Measurements from ENCODE around the gene LPAR1.

LPAR1 gene

DNA sequence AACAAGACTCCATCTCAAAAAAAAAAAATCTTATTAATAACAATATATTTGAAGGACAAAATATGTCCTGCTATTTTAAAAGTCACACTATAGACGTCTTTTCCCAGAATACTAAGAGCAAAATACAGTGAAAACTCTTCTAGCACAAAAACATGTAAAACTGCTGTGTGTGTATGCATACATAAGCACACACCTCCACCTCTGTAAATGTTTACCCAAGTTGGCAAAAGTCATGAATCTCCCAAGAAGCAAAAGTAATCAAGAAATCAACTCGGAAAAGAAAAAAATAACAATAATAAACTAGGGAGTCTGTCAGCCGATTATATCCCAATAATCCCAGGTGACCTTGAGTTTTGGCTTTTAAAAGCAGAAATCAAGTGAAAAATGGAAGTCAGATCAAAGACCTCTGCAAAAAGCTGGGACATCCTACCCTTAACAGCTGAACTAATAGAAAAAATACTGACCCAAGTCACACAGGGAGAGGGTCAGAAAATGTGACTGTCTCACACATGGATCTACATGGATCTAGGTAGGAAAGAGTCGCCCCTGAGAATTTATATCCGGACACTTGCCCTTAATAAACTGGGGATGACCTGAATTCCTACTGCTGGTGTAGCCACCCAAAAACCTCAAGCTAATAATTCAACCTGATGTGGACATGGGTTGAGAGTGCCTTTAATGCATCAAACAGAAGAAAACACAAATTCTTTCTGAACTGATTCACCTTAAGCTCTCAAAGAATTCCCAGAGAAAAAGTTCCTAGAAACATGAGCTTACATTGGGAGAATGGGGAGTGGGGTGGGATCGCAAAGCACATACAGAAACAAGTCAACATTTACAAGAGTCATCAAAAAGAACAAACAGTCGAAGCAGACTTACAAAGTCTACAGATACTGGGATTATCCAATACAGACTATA lies 29.9 kb downstream of the LPAR1 start:
- TF ChIP-seq, protein P1, sequence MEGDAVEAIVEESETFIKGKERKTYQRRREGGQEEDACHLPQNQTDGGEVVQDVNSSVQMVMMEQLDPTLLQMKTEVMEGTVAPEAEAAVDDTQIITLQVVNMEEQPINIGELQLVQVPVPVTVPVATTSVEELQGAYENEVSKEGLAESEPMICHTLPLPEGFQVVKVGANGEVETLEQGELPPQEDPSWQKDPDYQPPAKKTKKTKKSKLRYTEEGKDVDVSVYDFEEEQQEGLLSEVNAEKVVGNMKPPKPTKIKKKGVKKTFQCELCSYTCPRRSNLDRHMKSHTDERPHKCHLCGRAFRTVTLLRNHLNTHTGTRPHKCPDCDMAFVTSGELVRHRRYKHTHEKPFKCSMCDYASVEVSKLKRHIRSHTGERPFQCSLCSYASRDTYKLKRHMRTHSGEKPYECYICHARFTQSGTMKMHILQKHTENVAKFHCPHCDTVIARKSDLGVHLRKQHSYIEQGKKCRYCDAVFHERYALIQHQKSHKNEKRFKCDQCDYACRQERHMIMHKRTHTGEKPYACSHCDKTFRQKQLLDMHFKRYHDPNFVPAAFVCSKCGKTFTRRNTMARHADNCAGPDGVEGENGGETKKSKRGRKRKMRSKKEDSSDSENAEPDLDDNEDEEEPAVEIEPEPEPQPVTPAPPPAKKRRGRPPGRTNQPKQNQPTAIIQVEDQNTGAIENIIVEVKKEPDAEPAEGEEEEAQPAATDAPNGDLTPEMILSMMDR (IDR thresholded peaks at IDR 0.05): no peak

DNA sequence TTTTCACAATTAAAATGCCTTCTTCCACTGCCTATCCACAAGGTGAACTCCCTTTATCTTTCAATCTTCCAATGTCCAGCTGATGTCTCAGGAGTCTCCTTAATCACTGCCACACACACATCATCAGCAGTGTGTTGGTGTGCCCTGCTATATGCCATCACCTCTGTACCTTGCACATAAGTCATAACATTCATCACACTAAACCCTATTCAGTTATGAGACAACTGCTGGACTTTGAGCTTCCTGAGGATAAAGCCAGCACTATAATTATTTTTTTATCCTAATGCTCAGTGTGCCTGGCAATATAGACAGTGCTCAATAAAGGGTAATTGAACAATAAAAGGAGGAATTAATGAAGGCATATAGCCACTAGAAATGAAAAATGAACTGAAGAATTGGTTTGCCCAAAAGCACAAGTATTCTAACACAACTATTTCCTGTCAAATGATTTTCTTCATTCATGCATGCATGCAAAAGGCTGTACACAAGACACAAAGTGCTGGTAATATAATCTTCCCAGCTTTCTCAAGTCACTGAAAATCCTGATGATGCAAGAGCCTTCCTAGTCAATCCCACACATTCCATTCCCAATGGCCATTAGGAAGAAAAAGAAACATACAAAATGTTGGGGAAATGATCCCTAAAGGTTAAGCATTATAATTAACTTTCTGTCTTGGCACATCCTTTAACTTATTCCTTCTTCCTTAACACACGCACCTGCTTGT lies 32.4 kb downstream of the LPAR1 start:
- TF ChIP-seq, protein P1 (IDR thresholded peaks at IDR 0.05): no peak

DNA sequence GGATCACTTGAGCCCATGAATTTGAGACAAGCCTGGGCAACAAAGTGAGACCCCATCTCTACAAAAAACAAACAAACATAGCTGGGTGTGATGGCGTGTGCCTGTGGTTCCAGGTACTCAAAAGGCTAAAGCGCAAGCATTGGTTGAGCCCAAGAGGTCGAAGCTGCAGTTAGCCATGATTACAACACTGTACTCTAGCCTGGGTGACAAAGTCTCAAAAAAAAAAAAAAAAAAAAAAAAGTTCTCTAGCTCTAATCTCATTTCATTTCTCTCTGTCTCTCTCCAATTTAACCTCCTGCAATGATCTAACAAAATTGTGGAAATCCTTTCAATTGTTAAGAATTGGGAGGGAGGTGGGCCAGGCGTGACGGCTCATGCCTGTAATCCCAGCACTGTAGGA lies 33.3 kb downstream of the LPAR1 start:
- TF ChIP-seq, protein P1 (IDR thresholded peaks at IDR 0.05): no peak

DNA sequence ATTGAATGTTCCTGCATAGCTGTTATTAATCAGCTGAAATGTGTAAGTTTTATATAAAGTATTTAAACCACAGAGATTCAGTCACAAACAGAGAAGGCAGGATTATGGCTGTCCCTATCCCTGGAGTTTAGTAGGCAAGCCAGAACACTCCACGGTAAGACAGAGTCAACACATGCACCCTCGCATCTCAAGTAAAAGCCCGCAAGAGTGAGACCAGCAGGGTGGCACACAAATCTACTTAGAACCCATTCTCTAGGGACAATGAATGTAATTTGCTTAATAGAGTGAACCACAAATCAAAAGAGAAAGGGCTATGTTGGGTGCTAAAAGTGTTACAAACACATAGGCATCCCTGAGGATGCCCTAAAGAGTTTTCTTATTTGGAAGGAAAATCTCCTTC lies 35.1 kb downstream of the LPAR1 start:
- TF ChIP-seq, protein P1 (IDR thresholded peaks at IDR 0.05): no peak

DNA sequence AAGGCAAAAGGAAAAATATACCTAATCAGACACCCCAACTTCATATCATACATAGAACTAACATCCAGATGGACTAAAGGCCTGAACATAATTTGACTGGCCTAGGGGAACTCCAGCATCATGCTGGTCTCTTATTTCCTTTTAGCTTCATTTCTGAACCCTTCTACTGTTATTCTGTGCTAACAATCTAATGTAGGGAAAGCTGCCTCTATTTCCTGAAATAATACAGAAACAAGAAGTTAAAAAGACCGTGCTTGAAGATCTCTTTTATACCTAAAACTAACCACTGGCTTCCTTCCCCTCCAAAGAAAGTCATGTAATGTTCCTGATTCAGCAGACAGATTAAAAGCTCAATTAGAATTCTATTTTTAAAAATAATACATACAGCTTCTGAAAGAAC lies 36.7 kb downstream of the LPAR1 start:
- TF ChIP-seq, protein P1 (IDR thresholded peaks at IDR 0.05): no peak

DNA sequence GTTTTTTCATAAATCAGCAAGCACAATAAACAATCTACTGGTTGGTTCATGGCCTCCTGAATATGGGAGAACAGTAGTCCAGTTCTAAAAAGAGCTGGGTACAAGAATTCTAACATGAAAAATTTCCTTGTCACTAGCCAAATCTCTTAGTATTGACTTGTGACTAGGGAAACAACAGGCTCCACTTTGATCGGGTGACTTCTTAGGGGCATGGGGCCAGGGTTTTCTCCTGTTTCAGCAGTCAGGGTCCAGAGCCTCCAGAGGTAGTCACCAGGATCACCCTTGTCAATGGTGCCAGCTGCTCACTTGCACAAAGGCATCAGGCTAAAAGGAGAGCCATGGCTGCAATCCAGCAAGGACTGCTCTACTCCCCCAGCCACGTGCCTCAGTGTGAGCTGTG lies 38.1 kb downstream of the LPAR1 start:
- TF ChIP-seq, protein P1 (IDR thresholded peaks at IDR 0.05): no peak

DNA sequence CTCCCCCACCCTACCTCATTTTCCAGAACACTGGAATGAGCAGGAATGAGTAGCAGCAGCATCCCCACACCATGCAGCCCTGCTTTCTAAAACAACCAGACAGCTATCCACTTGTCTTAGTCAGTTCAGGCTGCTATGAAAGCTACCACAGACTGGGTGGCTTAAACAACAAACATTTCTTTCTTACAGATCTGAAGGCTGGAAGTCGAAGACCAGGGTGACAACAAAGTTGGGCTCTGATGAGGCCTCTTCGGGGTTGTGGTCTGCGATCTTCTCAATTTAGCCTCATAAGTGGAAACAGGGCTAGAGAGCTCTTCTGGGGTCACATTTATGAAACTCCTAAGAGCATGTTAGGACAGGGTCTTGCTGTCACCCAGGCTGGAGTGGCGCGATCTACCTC lies 38.9 kb downstream of the LPAR1 start:
- TF ChIP-seq, protein P1 (IDR thresholded peaks at IDR 0.05): no peak

Measured in LNCAP (cell line).